HEK293 (cell line): ENCODE measurements around the gene ADRA2B.

Source experiments
- ATF2 ChIP-seq: fragments of 450-650 bp; formaldehyde crosslinking; IDR thresholded peaks from 2 replicates; pipeline ENCODE4 v1.5.1; 2016; ENCODE audit warnings: missing biosample characterization, missing genetic modification characterization, low read depth
- BCL11A ChIP-seq: fragments of 450-650 bp; formaldehyde crosslinking; IDR thresholded peaks from 2 replicates; pipeline ENCODE4 v1.5.1; 2016; ENCODE audit warnings: low read depth, missing biosample characterization, missing genetic modification characterization
- CTCF ChIP-seq: fragments of 450-650 bp; formaldehyde crosslinking; IDR thresholded peaks from 2 replicates; pipeline ENCODE4 v1.5.1; 2016; ENCODE audit warnings: missing biosample characterization, missing genetic modification characterization
- HOXA7 ChIP-seq: sonication (generic); formaldehyde crosslinking; IDR thresholded peaks from 2 replicates; pipeline ENCODE4 v1.8.1; 2022; ENCODE audit warnings: missing genetic modification reagents, borderline replicate concordance
- KLF9 ChIP-seq: fragments of 450-650 bp; formaldehyde crosslinking; IDR thresholded peaks from 2 replicates; pipeline ENCODE4 v1.5.1; 2016; ENCODE audit warnings: missing biosample characterization, missing genetic modification characterization, low read depth
- ZBTB48 ChIP-seq: fragments of 450-650 bp; formaldehyde crosslinking; IDR thresholded peaks from 2 replicates; pipeline ENCODE4 v1.5.1; 2016; ENCODE audit warnings: missing biosample characterization, missing genetic modification characterization
- ZFHX2 ChIP-seq: fragments of 450-650 bp; formaldehyde crosslinking; conservative IDR thresholded peaks from 2 replicates; pipeline ENCODE4 v1.5.1; 2016; ENCODE audit warnings: missing biosample characterization, missing genetic modification characterization
- ZNF114 ChIP-seq: fragments of 450-650 bp; formaldehyde crosslinking; IDR thresholded peaks from 2 replicates; pipeline ENCODE4 v1.5.0; 2017; ENCODE audit warnings: missing biosample characterization, missing genetic modification characterization
- ZNF274 ChIP-seq, 2 experiments: fragments of 200-500 bp in 1 of 2; fragments of 450-650 bp in 1 of 2; sonication (Bioruptor generic) in 1 of 2; formaldehyde crosslinking in 1 of 2; IDR thresholded peaks; 2 replicates each; pipeline versions ENCODE4 v1.5.1 to v1.6.1; 2014 to 2016; ENCODE audit warnings: borderline replicate concordance in 1 of 2, inconsistent platforms in 1 of 2, low read length in 1 of 2, missing biosample characterization in 1 of 2, missing genetic modification characterization in 1 of 2
- ZNF548 ChIP-seq: fragments of 450-650 bp; formaldehyde crosslinking; IDR thresholded peaks from 2 replicates; pipeline ENCODE4 v1.5.1; 2016; ENCODE audit warnings: missing biosample characterization, missing genetic modification characterization
- TF ChIP-seq, protein P1 (sequence below): sonication (generic); formaldehyde crosslinking; IDR thresholded peaks from 2 replicates; pipeline ENCODE4 v1.8.1; 2022; ENCODE audit warnings: mild to moderate bottlenecking, moderate library complexity, missing genetic modification reagents
- TF ChIP-seq, protein P2 (sequence below): fragments of 450-650 bp; formaldehyde crosslinking; IDR thresholded peaks from 2 replicates; pipeline ENCODE4 v1.5.1; 2016; ENCODE audit warnings: missing biosample characterization, missing genetic modification characterization
- TF ChIP-seq, protein P3 (sequence below): fragments of 450-650 bp; formaldehyde crosslinking; IDR thresholded peaks from 2 replicates; pipeline ENCODE4 v1.5.1; 2016; ENCODE audit warnings: missing biosample characterization, missing genetic modification characterization
- TF ChIP-seq, protein P4 (sequence below): fragments of 450-650 bp; formaldehyde crosslinking; IDR thresholded peaks from 2 replicates; pipeline ENCODE4 v1.5.1; 2016; ENCODE audit warnings: missing biosample characterization, missing genetic modification characterization

DNA sequence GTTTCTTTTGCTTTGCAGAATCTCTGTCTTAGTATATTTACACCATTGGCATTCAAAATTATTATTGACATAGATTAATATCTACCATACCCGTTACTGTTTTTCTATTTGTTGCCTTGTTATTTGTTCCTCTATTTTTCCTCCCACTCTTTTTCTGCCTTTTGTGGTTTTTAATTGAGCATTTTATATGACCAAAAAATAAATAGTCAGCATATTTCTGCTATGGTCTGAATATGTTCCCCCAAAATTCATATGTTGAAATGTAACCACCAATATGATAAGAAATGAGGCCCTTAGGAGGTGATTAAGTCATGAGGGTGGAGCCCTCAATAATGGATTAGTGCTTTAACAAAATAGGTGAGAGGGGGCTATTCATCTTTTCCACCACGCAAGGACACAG is 35.3 kb downstream of the ADRA2B start:
- TF ChIP-seq CTCF (tag by site-specific recombination) (no peak), ZNF114 (tag by site-specific recombination) (no peak), ZFHX2 (no peak), BCL11A (no peak), HOXA7 (CRISPR knock-in tag) (no peak), ZNF548 (tag by site-specific recombination) (no peak), ZBTB48 (tag by site-specific recombination) (no peak), ATF2 (tag by site-specific recombination) (no peak), KLF9 (tag by site-specific recombination) (no peak), ZNF274 (IDR thresholded peaks at IDR 0.05; ENCODE audit: low read length) (no peak), ZNF274 (tag by site-specific recombination; IDR thresholded peaks at IDR 0.05; ENCODE audit: borderline replicate concordance) (no peak)
- TF ChIP-seq, protein P1, sequence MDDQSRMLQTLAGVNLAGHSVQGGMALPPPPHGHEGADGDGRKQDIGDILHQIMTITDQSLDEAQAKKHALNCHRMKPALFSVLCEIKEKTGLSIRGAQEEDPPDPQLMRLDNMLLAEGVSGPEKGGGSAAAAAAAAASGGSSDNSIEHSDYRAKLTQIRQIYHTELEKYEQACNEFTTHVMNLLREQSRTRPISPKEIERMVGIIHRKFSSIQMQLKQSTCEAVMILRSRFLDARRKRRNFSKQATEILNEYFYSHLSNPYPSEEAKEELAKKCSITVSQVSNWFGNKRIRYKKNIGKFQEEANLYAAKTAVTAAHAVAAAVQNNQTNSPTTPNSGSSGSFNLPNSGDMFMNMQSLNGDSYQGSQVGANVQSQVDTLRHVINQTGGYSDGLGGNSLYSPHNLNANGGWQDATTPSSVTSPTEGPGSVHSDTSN (CRISPR knock-in tag), result no peak
- TF ChIP-seq, protein P2, sequence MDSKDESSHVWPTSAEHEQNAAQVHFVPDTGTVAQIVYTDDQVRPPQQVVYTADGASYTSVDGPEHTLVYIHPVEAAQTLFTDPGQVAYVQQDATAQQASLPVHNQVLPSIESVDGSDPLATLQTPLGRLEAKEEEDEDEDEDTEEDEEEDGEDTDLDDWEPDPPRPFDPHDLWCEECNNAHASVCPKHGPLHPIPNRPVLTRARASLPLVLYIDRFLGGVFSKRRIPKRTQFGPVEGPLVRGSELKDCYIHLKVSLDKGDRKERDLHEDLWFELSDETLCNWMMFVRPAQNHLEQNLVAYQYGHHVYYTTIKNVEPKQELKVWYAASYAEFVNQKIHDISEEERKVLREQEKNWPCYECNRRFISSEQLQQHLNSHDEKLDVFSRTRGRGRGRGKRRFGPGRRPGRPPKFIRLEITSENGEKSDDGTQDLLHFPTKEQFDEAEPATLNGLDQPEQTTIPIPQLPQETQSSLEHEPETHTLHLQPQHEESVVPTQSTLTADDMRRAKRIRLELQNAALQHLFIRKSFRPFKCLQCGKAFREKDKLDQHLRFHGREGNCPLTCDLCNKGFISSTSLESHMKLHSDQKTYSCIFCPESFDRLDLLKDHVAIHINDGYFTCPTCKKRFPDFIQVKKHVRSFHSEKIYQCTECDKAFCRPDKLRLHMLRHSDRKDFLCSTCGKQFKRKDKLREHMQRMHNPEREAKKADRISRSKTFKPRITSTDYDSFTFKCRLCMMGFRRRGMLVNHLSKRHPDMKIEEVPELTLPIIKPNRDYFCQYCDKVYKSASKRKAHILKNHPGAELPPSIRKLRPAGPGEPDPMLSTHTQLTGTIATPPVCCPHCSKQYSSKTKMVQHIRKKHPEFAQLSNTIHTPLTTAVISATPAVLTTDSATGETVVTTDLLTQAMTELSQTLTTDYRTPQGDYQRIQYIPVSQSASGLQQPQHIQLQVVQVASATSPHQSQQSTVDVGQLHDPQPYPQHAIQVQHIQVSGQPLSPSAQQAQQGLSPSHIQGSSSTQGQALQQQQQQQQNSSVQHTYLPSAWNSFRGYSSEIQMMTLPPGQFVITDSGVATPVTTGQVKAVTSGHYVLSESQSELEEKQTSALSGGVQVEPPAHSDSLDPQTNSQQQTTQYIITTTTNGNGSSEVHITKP, result no peak
- TF ChIP-seq, protein P3, sequence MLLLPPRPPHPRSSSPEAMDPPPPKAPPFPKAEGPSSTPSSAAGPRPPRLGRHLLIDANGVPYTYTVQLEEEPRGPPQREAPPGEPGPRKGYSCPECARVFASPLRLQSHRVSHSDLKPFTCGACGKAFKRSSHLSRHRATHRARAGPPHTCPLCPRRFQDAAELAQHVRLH, result no peak
- TF ChIP-seq, protein P4, sequence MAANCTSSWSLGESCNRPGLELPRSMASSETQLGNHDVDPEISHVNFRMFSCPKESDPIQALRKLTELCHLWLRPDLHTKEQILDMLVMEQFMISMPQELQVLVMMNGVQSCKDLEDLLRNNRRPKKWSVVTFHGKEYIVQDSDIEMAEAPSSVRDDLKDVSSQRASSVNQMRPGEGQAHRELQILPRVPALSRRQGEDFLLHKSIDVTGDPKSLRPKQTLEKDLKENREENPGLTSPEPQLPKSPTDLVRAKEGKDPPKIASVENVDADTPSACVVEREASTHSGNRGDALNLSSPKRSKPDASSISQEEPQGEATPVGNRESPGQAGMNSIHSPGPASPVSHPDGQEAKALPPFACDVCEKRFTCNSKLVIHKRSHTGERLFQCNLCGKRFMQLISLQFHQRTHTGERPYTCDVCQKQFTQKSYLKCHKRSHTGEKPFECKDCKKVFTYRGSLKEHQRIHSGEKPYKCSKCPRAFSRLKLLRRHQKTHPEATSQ (tag by site-specific recombination), result no peak
